Ascending aorta (tissue), 2 donors: ENCODE data around the gene ZG16B. TPM values are rescaled to one million over a fixed set of nuclear protein-coding genes. Genes with fewer than 3 reads are reported as not detected.
A peak's percentile ranks its signal among the peaks of the same experiment; 100 is the strongest.

Experiments used
- DNase-seq, 2 donors: peaks; one replicate each; pipeline ENCODE4 v3.0.0-alpha.2; 2019; ENCODE audit warnings: low spot score in 2 of 2
- H3K27ac ChIP-seq, 2 donors: fragments of 200-600 bp; sonication (generic); one replicate each; pipeline ENCODE4 v1.5.1; 2016 to 2017; ENCODE audit warnings: mild to moderate bottlenecking in 1 of 2
- H3K27me3 ChIP-seq: fragments of 200-600 bp; sonication (generic); one replicate; pipeline ENCODE4 v1.5.1; 2017
- H3K36me3 ChIP-seq, 2 donors: fragments of 200-600 bp; sonication (generic); one replicate each; pipeline ENCODE4 v1.5.1; 2016
- H3K4me1 ChIP-seq, 2 donors: fragments of 200-600 bp; sonication (generic); one replicate each; pipeline ENCODE4 v1.5.1; 2016 to 2017; ENCODE audit warnings: mild to moderate bottlenecking in 1 of 2
- H3K4me3 ChIP-seq, 2 donors: fragments of 200-600 bp; sonication (generic); one replicate each; pipeline ENCODE4 v1.5.1; 2016 to 2017; ENCODE audit warnings: mild to moderate bottlenecking in 1 of 2
- H3K9me3 ChIP-seq, 2 donors: fragments of 200-600 bp; sonication (generic); one replicate each; pipeline ENCODE4 v1.5.1; 2016
- intact Hi-C: fragments of 100-400 bp; cut with DNase I; formaldehyde crosslinking; loops from one replicate; pipeline ENCODE4 v1.15.1; 2023
- total RNA-seq: library from RNA; depleted of rRNA; stranded (reverse); fragments of >200 nt; gene quantifications from one replicate; pipeline ENCODE4 v1.1.0, GENCODE V29; 2016
- TF ChIP-seq, protein P1 (sequence below), 3 experiments: fragments of 200-600 bp in 2 of 3; fragments of 450-650 bp in 1 of 3; sonication (generic) in 2 of 3; IDR thresholded peaks; one replicate each; pipeline ENCODE4 v1.5.1; 2016 to 2019; ENCODE audit warnings: antibody characterized with exemption in 3 of 3, mild to moderate bottlenecking in 1 of 3, moderate library complexity in 1 of 3

The ZG16B gene
- total RNA-seq, 1 donor from 2014 or later, result not detected

GRCh38 chr16:2857451-2858244 lies 27.5 kb downstream of the ZG16B start, which contains the start of gene PRSS22:
Gene PRSS22, minus strand, starts transcription at chr16:2858170. Its CDS starts 66 bp downstream, at chr16:2858104.
- no peak for DNase-seq
- TF ChIP-seq, protein P1, sequence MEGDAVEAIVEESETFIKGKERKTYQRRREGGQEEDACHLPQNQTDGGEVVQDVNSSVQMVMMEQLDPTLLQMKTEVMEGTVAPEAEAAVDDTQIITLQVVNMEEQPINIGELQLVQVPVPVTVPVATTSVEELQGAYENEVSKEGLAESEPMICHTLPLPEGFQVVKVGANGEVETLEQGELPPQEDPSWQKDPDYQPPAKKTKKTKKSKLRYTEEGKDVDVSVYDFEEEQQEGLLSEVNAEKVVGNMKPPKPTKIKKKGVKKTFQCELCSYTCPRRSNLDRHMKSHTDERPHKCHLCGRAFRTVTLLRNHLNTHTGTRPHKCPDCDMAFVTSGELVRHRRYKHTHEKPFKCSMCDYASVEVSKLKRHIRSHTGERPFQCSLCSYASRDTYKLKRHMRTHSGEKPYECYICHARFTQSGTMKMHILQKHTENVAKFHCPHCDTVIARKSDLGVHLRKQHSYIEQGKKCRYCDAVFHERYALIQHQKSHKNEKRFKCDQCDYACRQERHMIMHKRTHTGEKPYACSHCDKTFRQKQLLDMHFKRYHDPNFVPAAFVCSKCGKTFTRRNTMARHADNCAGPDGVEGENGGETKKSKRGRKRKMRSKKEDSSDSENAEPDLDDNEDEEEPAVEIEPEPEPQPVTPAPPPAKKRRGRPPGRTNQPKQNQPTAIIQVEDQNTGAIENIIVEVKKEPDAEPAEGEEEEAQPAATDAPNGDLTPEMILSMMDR (IDR thresholded peaks at IDR 0.05), result no peak
- intact Hi-C loops, result no loop called here
- Histone ChIP-seq H3K27ac (no peak within 1 kb of the TSS), H3K27me3 (peaks cover 11% of the 10 kb centered on the region), H3K4me1 (no peaks in the 10 kb centered on the region), H3K4me3 (peak within 1 kb of the TSS in 1 of 2 donors; percentile 27), H3K36me3 (no peaks in the 10 kb centered on the region), H3K9me3 (no peaks in the 10 kb centered on the region)

- intact Hi-C loops, result no loop called here
- Histone ChIP-seq H3K27ac (no peak overlapping the region), H3K4me3 (no peak overlapping the region), H3K9me3 (no peaks in the 10 kb centered on the region), H3K36me3 (no peaks in the 10 kb centered on the region), H3K27me3 (peaks cover 11% of the 10 kb centered on the region), H3K4me1 (no peaks in the 10 kb centered on the region)
- DNase-seq, result no peak
- TF ChIP-seq, protein P1 (IDR thresholded peaks at IDR 0.05), result no peak
Observed at GRCh38 chr16:2858245-2859025, 28.3 kb downstream of the ZG16B start.

DNA sequence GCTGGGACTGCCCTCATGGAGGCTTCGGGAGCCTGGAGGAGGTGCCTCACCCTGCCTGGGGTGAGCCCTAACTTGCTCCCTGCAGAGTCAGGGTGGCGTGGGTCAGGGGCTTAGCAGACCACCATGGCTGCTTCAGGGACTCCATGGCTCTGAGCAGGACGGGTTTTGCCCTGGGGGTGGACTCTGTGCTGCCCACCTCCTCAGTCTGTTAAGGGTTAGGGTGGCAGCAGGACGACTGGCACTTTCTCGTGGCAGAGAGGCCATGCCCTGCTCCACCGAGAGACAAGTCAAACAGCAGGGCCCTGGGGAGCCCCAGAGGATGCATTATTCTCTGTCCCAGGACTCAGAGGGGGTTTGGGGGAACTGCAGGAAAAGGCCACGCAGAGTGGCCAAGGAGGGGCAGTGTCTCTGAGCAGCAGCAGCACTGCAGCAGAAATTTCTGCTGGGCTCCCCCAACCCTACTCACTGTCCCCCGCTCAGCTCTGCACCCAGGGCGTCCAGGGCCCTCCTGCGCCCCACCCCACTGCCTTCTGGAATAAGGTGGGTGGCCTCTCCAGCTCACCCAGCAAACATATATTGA lies 29.7 kb downstream of the ZG16B start:
- H3K36me3 ChIP-seq, result no peaks in the 10 kb centered on the region
- TF ChIP-seq, protein P1 (IDR thresholded peaks at IDR 0.05), result no peak
- H3K4me3 ChIP-seq, result no peak overlapping the region
- intact Hi-C loops, result no loop called here
- H3K4me1 ChIP-seq, result no peaks in the 10 kb centered on the region
- H3K27ac ChIP-seq, result no peak overlapping the region
- H3K27me3 ChIP-seq, result peaks cover 11% of the 10 kb centered on the region
- DNase-seq, result no peak
- H3K9me3 ChIP-seq, result no peaks in the 10 kb centered on the region

DNA sequence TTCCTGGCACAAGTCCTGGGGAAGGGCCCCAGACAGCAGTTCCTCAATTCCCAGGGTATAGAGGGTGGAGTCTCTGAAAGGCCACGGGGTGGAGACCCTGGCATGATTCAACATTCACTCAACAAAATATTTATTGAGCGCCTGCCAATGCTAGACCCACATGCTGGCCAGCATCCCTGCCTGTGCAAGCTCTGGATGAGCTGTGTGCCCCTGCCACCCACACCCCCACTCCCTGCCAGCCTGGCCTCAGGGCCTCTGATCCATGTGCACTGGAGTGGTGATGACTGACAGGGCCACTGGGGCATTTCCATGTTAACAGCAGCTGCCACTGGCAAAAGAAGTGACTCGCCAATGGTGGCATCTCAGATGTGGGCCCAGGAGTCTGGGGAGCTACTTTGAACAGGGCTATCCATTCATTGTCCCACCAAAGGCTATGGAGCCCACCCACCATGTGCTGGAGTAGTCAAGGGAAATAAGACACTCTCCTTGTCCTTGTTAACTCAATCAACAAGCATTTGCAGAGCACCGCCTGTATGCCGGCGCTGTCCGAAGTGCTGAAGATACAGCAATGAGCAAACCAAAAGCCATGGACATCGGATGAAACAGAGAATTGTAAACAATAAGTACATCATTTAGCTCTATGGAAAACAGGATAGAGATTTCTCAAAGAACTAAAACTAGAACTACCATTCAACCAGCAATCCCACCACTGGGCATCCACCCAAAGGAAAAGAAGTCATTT lies 30.9 kb downstream of the ZG16B start:
- Histone ChIP-seq H3K4me3 (no peak overlapping the region), H3K36me3 (no peaks in the 10 kb centered on the region), H3K27me3 (peaks cover 11% of the 10 kb centered on the region), H3K9me3 (no peaks in the 10 kb centered on the region), H3K27ac (no peak overlapping the region), H3K4me1 (no peaks in the 10 kb centered on the region)
- intact Hi-C loops, result no loop called here
- TF ChIP-seq, protein P1 (IDR thresholded peaks at IDR 0.05), result no peak
- no peak for DNase-seq

DNA sequence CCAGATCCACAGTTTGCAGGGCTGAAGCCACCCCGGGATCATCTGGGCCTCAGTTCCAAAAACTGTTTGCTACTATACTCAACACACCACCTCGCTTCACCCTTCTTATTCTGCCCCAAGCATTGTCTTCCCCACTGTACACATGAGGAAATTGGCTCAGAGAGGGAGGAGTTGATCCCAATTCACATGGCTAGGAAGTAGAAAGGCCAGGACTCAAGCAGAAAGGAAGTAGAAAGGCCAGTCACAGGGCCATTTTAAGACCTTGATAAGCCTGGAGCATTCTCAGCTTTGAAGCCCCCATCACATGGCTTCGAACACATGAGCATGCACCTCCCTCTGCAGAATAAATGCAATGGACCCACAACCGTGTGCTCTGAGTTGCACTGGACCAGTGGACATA lies 35.5 kb downstream of the ZG16B start:
- Histone ChIP-seq H3K4me1 (no peaks in the 10 kb centered on the region), H3K4me3 (no peak overlapping the region), H3K9me3 (no peaks in the 10 kb centered on the region), H3K36me3 (no peaks in the 10 kb centered on the region), H3K27me3 (no peaks in the 10 kb centered on the region), H3K27ac (no peak overlapping the region)
- intact Hi-C loops, result loop anchor here (5.0 kb wide), 2 partner anchors 47 to 88 kb away; partner anchors contain the start of genes ELOB and FLYWCH1
- TF ChIP-seq, protein P1 (IDR thresholded peaks at IDR 0.05), result no peak
- DNase-seq, result no peak
